OCI-LY7 (cell line): ENCODE results near the gene ADCY3. TPM values are rescaled to one million over a fixed set of nuclear protein-coding genes. Genes with fewer than 3 reads are reported as not detected.

Experiments
- BruUV-seq: library from RNA; stranded (reverse); fragments of 400-500 nt; replicated peaks from 2 replicates; lab custom pipeline; 2021; lab: Mats Ljungman, UMichigan
- CTCF ChIA-PET: fragments of 300-600 bp; sonication (Branson Sonifier 250); formaldehyde crosslinking; loops from one replicate; lab custom pipeline; 2022; ENCODE audit warnings: antibody characterized with exemption; ENCODE audit not compliant: unreplicated experiment; lab: Charles Lee
- POLR2A ChIA-PET: fragments of 300-600 bp; sonication (Branson Sonifier 250); formaldehyde crosslinking; loops from one replicate; lab custom pipeline; 2022; ENCODE audit warnings: antibody characterized with exemption; lab: Charles Lee
- DNase-seq: peaks from one replicate; pipeline ENCODE4 v3.0.0-alpha.2; 2015; ENCODE audit warnings: low spot score
- H2AFZ ChIP-seq: fragments of 200-600 bp; sonication (generic), shearing (Covaris generic); 2 replicates; pipeline ENCODE4 v1.6.1; 2014; ENCODE audit warnings: mild to moderate bottlenecking, antibody characterized with exemption, low read length, moderate library complexity
- H3K27ac ChIP-seq: fragments of 200-600 bp; sonication (generic); 2 replicates; pipeline ENCODE4 v1.5.1; 2014; ENCODE audit warnings: mixed run types, low read depth, mild to moderate bottlenecking, moderate library complexity, low read length, inconsistent platforms; ENCODE audit not compliant: poor library complexity, severe bottlenecking
- H3K36me3 ChIP-seq: fragments of 200-600 bp; sonication (generic); 2 replicates; pipeline ENCODE4 v1.6.1; 2014; ENCODE audit warnings: mild to moderate bottlenecking, antibody characterized with exemption, low read length, moderate library complexity, mixed read lengths; ENCODE audit not compliant: insufficient read depth
- H3K4me1 ChIP-seq: fragments of 200-600 bp; sonication (generic); 2 replicates; pipeline ENCODE4 v1.5.1; 2014; ENCODE audit warnings: mild to moderate bottlenecking, low read length; ENCODE audit not compliant: insufficient read depth, poor library complexity, severe bottlenecking
- H3K4me2 ChIP-seq: fragments of 200-600 bp; sonication (generic); 2 replicates; pipeline ENCODE4 v1.6.1; 2014; ENCODE audit warnings: mild to moderate bottlenecking, low read length
- H3K4me3 ChIP-seq: fragments of 200-600 bp; sonication (generic); 2 replicates; pipeline ENCODE4 v1.5.1; 2014; ENCODE audit warnings: mild to moderate bottlenecking, low read depth, low read length; ENCODE audit not compliant: poor library complexity, severe bottlenecking
- H3K79me2 ChIP-seq: fragments of 200-600 bp; sonication (generic); 2 replicates; pipeline ENCODE4 v1.6.1; 2016; ENCODE audit warnings: low read depth, mild to moderate bottlenecking, low read length, moderate library complexity, mixed read lengths; ENCODE audit not compliant: insufficient read depth
- H3K9me2 ChIP-seq: fragments of 200-600 bp; sonication (generic); 2 replicates; pipeline ENCODE4 v1.6.1; 2016; ENCODE audit warnings: mild to moderate bottlenecking, low read length, mixed read lengths; ENCODE audit not compliant: insufficient read depth
- H3K9me3 ChIP-seq: fragments of 200-600 bp; sonication (generic); 2 replicates; pipeline ENCODE4 v1.6.1; 2014; ENCODE audit warnings: mild to moderate bottlenecking, mixed run types, low read length, mixed read lengths
- H4K20me1 ChIP-seq: fragments of 200-600 bp; sonication (generic); 2 replicates; pipeline ENCODE4 v1.6.1; 2014; ENCODE audit warnings: mild to moderate bottlenecking, antibody characterized with exemption, low read length, moderate library complexity, mixed read lengths; ENCODE audit not compliant: insufficient read depth
- EZH2phosphoT487 ChIP-seq: fragments of 200-600 bp; sonication (generic); IDR thresholded peaks from 2 replicates; pipeline ENCODE4 v1.6.1; 2018; ENCODE audit warnings: low read depth, borderline replicate concordance, mild to moderate bottlenecking, mixed run types, antibody characterized with exemption, low read length, moderate library complexity, mixed read lengths
- intact Hi-C: fragments of 100-400 bp; cut with micrococcal nuclease; formaldehyde crosslinking; loops from one replicate; pipeline ENCODE4 v1.10.0; 2022; ENCODE audit not compliant: unreplicated experiment
- total RNA-seq, 2 experiments: library from RNA; depleted of rRNA in 1 of 2; stranded (reverse); fragments of >200 nt in 1 of 2; shearing (Covaris generic) in 1 of 2; gene quantifications; 2 replicates each; pipeline ENCODE4 v1.2.3, GENCODE V29; 2014 to 2022
- TF ChIP-seq, protein P1 (sequence below): fragments of 200-600 bp; sonication (generic); conservative IDR thresholded peaks from 2 replicates; pipeline ENCODE4 v1.5.1; 2014; ENCODE audit warnings: mild to moderate bottlenecking, antibody characterized with exemption, low read length, moderate library complexity, mixed read lengths

ADCY3 gene
- total RNA-seq, 2 experiments from 2014 or later = 45.8 to 55.0 TPM

DNA sequence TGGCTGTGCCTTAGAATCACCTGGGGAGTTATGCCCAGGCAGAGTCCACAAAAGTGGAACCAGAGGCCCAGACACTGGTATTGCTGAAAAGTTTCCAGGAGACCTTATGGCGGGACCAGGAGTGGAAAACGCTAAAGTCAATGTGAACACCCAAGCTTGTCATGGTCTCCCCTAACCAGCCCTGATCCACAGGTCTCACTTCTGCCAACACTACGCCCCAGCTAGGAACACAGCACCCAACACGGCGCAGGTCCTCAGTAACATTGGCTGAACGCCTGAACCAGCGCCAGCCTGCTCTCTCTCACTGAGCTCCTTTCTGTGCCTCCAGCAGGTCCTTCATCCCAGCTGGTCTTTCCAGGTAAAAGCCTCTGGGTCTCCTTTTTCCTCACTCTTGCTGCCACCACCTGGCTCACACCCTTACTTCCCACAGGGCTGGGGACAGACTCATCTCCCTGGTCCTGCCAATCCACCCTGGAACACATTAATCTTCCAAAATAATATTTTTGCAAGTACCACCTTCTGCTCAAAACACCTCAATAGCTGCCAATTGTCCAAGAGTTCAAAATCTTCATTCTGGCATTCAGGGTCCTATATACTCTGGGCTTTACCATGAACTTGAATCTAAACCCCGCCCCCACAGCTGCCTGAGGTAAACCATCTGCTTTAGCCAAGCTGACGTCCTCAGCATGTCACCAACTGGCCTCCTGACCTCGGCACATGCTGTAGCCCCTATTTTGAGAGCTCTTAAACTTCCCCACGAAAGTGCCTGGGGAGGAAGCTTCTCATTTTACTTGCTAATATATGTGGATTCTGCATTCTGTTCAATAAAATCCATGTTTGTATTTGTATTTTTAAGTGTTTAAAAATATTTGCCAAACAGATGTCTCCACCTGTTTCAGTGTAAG is 34.6 kb downstream of the ADCY3 start:
- H3K4me2 ChIP-seq = no peak overlapping the region
- ChIA-PET CTCF (no interaction called here), POLR2A (interaction anchor here (0.7 kb wide), 1 partner anchor 85 kb away, joined by 4 read pairs; no protein-coding TSS in a partner anchor)
- no peaks in the 10 kb centered on the region for H4K20me1 ChIP-seq
- no peaks in the 10 kb centered on the region for H3K9me2 ChIP-seq
- intact Hi-C loops = no loop called here
- H3K36me3 ChIP-seq = peaks cover 29% of the 10 kb centered on the region
- no peak overlapping the region for H3K4me3 ChIP-seq
- no peaks in the 10 kb centered on the region for H3K79me2 ChIP-seq
- no peaks in the 10 kb centered on the region for H3K9me3 ChIP-seq
- TF ChIP-seq, protein P1, sequence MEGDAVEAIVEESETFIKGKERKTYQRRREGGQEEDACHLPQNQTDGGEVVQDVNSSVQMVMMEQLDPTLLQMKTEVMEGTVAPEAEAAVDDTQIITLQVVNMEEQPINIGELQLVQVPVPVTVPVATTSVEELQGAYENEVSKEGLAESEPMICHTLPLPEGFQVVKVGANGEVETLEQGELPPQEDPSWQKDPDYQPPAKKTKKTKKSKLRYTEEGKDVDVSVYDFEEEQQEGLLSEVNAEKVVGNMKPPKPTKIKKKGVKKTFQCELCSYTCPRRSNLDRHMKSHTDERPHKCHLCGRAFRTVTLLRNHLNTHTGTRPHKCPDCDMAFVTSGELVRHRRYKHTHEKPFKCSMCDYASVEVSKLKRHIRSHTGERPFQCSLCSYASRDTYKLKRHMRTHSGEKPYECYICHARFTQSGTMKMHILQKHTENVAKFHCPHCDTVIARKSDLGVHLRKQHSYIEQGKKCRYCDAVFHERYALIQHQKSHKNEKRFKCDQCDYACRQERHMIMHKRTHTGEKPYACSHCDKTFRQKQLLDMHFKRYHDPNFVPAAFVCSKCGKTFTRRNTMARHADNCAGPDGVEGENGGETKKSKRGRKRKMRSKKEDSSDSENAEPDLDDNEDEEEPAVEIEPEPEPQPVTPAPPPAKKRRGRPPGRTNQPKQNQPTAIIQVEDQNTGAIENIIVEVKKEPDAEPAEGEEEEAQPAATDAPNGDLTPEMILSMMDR = no peak
- no peak for TF ChIP-seq EZH2phosphoT487
- no TSS peak for BruUV-seq
- peaks cover 8% of the 10 kb centered on the region for H3K4me1 ChIP-seq
- no peak for DNase-seq
- H3K27ac ChIP-seq = no peak overlapping the region
- H2AFZ ChIP-seq = no peak overlapping the region

DNA sequence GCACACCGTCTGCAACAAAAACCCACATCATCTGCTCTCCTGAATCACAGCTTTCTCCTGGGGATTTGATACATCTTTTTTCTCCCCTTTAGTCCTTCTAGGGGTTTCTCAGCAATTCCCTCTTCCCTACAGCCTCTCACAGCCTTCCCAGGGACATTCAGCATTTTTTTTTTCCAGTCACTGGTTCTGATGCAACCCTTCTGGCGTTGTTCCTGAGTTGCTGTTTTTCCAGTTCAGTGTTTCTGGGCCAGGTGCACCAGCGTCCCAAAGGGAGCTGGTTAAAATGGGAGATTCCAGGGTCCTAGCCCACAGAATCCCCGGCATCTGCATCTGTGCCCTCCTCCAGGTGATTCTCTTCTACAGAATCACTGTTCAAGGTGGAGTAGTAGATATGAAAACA is 36.1 kb downstream of the ADCY3 start:
- H3K4me2 ChIP-seq = no peak overlapping the region
- H2AFZ ChIP-seq = no peak overlapping the region
- no peaks in the 10 kb centered on the region for H3K9me2 ChIP-seq
- peaks cover 15% of the 10 kb centered on the region for H3K4me1 ChIP-seq
- H3K36me3 ChIP-seq = peaks cover 29% of the 10 kb centered on the region
- TF ChIP-seq EZH2phosphoT487 = no peak
- TF ChIP-seq, protein P1 = no peak
- H3K27ac ChIP-seq = no peak overlapping the region
- no peaks in the 10 kb centered on the region for H3K9me3 ChIP-seq
- no peaks in the 10 kb centered on the region; the same call in 1 of the 2 replicates for H3K79me2 ChIP-seq
- ChIA-PET POLR2A (interaction anchor here (0.6 to 0.8 kb wide), 4 partner anchors 9 to 1060 kb away, joined by 3 to 8 read pairs (median 6); no protein-coding TSS in a partner anchor), CTCF (no interaction called here)
- intact Hi-C loops = no loop called here
- no peak overlapping the region for H3K4me3 ChIP-seq
- no peaks in the 10 kb centered on the region for H4K20me1 ChIP-seq
- BruUV-seq = no TSS peak
- DNase-seq = no peak

DNA sequence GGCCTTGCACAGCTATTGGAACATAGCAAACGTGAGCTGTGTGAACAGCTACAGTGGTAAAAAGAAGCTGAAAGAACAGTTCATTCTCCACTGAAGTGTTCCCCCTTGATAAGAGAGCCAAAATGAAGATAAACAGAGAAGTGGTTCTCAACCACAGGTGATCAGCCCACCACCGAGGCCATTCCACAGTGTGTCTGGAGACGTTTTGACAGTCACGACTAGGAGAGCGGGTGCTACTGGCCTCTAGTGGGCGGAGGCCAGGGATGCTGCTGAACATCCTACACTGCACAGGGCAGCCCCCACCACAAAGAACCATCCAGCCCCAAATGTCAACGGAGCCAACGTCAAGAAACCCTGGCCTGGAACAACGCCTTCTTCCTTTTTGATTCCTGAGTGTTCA is 38.4 kb downstream of the ADCY3 start:
- Histone ChIP-seq H3K4me1 (peaks cover 15% of the 10 kb centered on the region), H2AFZ (no peak overlapping the region), H3K9me2 (no peaks in the 10 kb centered on the region), H3K27ac (no peak overlapping the region), H3K4me2 (no peak overlapping the region), H3K4me3 (no peak overlapping the region), H3K36me3 (peaks cover 15% of the 10 kb centered on the region), H3K9me3 (no peaks in the 10 kb centered on the region), H3K79me2 (no peaks in the 10 kb centered on the region; the same call in 1 of the 2 replicates), H4K20me1 (no peaks in the 10 kb centered on the region)
- ChIA-PET CTCF (no interaction called here), POLR2A (interaction anchor here (0.5 kb wide), 1 partner anchor 383 kb away, joined by 3 read pairs; no protein-coding TSS in a partner anchor)
- DNase-seq = peak; percentile 7
- TF ChIP-seq, protein P1 = peak; percentile 59
- TF ChIP-seq EZH2phosphoT487 = no peak
- intact Hi-C loops = no loop called here
- no TSS peak for BruUV-seq
